MCF 10A (cell line): ENCODE results near the gene NET1. TPM values are rescaled to one million over a fixed set of nuclear protein-coding genes. Genes with fewer than 3 reads are reported as not detected.

Source experiments
- BruUV-seq: library from RNA; stranded (reverse); fragments of 400-500 nt; replicated peaks from 2 replicates; lab custom pipeline; 2021; lab: Mats Ljungman, UMichigan
- CTCF ChIA-PET: fragments of 300-600 bp; sonication (Branson Sonifier 250); formaldehyde crosslinking; extraction: SDS; loops from one replicate; lab custom pipeline; 2021; ENCODE audit warnings: antibody characterized with exemption, inconsistent platforms; lab: Yijun Ruan, JAX
- POLR2A ChIA-PET: fragments of 300-600, 350-650 bp; sonication (Branson Sonifier 250); formaldehyde crosslinking; extraction: SDS; loops from one replicate; lab custom pipeline; 2020; ENCODE audit warnings: antibody characterized with exemption, inconsistent platforms; lab: Yijun Ruan, JAX
- DNase-seq: peaks from one replicate; pipeline ENCODE4 v3.0.0-alpha.2; 2018; ENCODE audit not compliant: unreplicated experiment
- H3K27ac Mint-ChIP-seq: one replicate; pipeline ENCODE4 v1.8.0; 2022; ENCODE audit warnings: mild to moderate bottlenecking, low read depth, mixed read lengths; ENCODE audit not compliant: unreplicated experiment
- H3K27me3 Mint-ChIP-seq: one replicate; pipeline ENCODE4 v1.8.0; 2022; ENCODE audit warnings: mixed read lengths; ENCODE audit not compliant: insufficient read depth, unreplicated experiment
- H3K36me3 Mint-ChIP-seq: one replicate; pipeline ENCODE4 v1.8.0; 2022; ENCODE audit warnings: mild to moderate bottlenecking, moderate library complexity, mixed read lengths; ENCODE audit not compliant: insufficient read depth, unreplicated experiment
- H3K4me1 Mint-ChIP-seq: one replicate; pipeline ENCODE4 v1.8.0; 2022; ENCODE audit warnings: mixed read lengths; ENCODE audit not compliant: insufficient read depth, unreplicated experiment
- H3K4me3 Mint-ChIP-seq: one replicate; pipeline ENCODE4 v1.8.0; 2022; ENCODE audit warnings: mild to moderate bottlenecking, moderate library complexity, mixed read lengths; ENCODE audit not compliant: unreplicated experiment
- H3K9me3 Mint-ChIP-seq: one replicate; pipeline ENCODE4 v1.8.0; 2022; ENCODE audit warnings: mixed read lengths; ENCODE audit not compliant: unreplicated experiment
- intact Hi-C: fragments of 100-400 bp; cut with micrococcal nuclease; formaldehyde crosslinking; loops from 2 replicates; pipeline ENCODE4 v1.14.1; 2022
- total RNA-seq: library from RNA; stranded (reverse); gene quantifications from 2 replicates; pipeline ENCODE4 v1.2.3, GENCODE V29; 2022
- TF ChIP-seq, protein P1 (sequence below): fragments of 200-600 bp; IDR thresholded peaks from one replicate; pipeline ENCODE4 v1.8.0; 2022; ENCODE audit warnings: antibody characterized with exemption, mild to moderate bottlenecking; ENCODE audit not compliant: unreplicated experiment

Gene NET1
- total RNA-seq, 1 experiment from 2014 or later, result 40.3 TPM

DNA sequence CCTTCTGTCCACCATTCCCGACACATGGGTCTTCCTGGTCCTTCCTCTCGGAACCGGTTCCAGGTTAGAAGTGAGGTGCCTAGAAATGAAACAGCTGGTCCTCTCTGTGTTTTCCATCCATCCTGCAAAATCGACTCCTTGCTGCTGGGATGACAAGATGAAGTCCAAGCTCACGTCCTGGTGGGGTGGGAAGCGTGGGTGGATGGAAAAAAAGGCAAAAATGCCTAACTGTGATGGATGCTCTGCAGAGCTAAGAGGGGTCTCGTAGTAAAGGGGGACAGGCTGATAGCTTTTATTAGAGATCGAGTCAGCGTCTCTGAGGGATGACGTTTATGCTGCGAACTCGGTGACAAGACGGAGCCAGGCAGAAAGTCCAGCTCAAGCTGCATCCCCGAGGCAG lies 72.9 kb downstream of the NET1 start:
- Mint-ChIP-seq H3K27me3 (no peaks in the 10 kb centered on the region), H3K4me3 (no peak overlapping the region), H3K9me3 (no peaks in the 10 kb centered on the region), H3K36me3 (peaks cover 9% of the 10 kb centered on the region), H3K27ac (no peak overlapping the region), H3K4me1 (peaks cover 14% of the 10 kb centered on the region)
- intact Hi-C loops, result no loop called here
- ChIA-PET CTCF (no interaction called here), POLR2A (interaction anchor here (0.7 to 2.7 kb wide), 5 partner anchors 11 to 100 kb away, joined by 4 to 17 read pairs (median 8); no protein-coding TSS in a partner anchor)
- BruUV-seq, result no TSS peak
- TF ChIP-seq, protein P1, sequence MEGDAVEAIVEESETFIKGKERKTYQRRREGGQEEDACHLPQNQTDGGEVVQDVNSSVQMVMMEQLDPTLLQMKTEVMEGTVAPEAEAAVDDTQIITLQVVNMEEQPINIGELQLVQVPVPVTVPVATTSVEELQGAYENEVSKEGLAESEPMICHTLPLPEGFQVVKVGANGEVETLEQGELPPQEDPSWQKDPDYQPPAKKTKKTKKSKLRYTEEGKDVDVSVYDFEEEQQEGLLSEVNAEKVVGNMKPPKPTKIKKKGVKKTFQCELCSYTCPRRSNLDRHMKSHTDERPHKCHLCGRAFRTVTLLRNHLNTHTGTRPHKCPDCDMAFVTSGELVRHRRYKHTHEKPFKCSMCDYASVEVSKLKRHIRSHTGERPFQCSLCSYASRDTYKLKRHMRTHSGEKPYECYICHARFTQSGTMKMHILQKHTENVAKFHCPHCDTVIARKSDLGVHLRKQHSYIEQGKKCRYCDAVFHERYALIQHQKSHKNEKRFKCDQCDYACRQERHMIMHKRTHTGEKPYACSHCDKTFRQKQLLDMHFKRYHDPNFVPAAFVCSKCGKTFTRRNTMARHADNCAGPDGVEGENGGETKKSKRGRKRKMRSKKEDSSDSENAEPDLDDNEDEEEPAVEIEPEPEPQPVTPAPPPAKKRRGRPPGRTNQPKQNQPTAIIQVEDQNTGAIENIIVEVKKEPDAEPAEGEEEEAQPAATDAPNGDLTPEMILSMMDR, result no peak
- no peak for DNase-seq

DNA sequence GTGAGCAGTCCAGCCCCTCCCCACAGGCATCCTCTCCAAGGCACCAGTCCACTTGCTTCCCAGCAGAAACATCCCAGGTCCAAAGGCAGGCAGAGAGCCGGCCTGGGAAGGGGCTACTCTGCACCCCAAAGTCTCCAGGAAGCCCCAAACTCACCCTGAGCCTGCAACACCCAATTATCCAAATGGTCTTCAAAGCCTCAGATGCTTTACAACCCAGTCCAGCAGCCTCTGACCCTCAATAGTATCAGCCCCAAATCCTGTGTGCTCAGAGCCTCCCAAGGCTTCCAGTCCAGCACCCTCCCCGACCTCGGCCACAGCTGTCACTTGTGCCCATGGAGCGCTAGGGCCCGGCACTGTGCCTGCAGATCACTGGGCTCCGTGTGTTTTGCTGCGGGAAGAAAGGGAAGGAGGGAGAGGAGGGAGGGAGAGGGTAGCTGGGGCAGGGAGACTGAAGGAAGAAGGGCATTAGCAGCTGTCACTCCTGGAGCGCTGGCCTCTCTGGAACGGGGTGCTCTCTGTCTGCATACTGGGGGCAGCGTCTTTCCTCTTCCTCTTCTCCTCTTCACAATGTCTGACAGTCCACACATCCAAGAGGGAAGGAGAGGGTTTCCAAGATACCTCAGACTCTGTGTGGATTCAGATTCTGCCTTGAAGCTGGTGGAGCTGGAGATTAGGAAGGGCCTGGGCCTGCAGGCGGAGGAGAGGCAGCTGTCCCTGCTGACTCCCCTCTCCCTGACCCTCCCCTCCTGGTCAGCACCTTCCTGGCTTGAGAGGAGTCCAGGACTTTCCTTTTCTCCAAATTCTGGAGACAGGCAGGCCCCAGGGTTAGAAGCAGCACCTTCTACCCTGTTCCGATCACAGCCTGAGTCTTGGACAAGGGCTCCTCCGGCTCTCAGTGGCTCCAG lies 73.8 kb downstream of the NET1 start:
- ChIA-PET POLR2A (interaction anchor here (0.6 to 2.7 kb wide), 3 partner anchors 19 to 99 kb away, joined by 3 to 17 read pairs (median 8); no protein-coding TSS in a partner anchor), CTCF (interaction anchor here (0.6 to 0.7 kb wide), 2 partner anchors 31 to 63 kb away, joined by 4 to 5 read pairs; no protein-coding TSS in a partner anchor)

DNA sequence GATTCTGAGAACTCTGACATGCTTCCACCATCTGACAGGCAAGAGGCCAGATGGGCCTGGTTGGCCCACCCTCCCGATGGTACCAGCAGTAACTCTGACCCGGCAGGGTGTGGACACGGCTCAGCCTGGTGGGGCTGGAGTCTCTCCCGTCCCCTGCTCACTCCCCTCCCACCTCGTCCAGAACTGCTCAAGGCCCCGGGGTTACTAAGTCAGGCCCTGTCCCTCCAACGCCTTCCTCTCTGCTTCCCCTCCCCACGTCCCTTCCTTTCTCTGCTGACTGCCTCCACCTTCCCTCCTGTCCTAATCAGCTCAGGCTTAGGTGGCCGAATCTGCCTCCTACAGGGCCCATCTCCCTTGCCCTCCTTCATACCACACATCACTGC lies 74.5 kb downstream of the NET1 start:
- Mint-ChIP-seq H3K36me3 (peaks cover 9% of the 10 kb centered on the region), H3K27ac (no peak overlapping the region), H3K4me1 (peaks cover 14% of the 10 kb centered on the region), H3K27me3 (no peaks in the 10 kb centered on the region), H3K9me3 (no peaks in the 10 kb centered on the region), H3K4me3 (no peak overlapping the region)
- BruUV-seq, result no TSS peak
- no peak for DNase-seq
- CTCF ChIA-PET, result interaction anchor here (0.7 kb wide), 1 partner anchor 32 kb away, joined by 4 read pairs; no protein-coding TSS in a partner anchor
- intact Hi-C loops, result no loop called here
- POLR2A ChIA-PET, result interaction anchor here (0.6 kb wide), 1 partner anchor 39 kb away, joined by 3 read pairs; no protein-coding TSS in a partner anchor
- TF ChIP-seq, protein P1, result no peak

More for the DNA sequence above, 73.8 kb downstream of the NET1 start:
- intact Hi-C loops, result no loop called here
- Mint-ChIP-seq H3K27ac (no peak overlapping the region), H3K4me1 (peaks cover 14% of the 10 kb centered on the region), H3K9me3 (no peaks in the 10 kb centered on the region), H3K36me3 (peaks cover 9% of the 10 kb centered on the region), H3K27me3 (no peaks in the 10 kb centered on the region), H3K4me3 (no peak overlapping the region)
- no TSS peak for BruUV-seq
- DNase-seq, result no peak
- TF ChIP-seq, protein P1, result no peak
